ENCODE measurements around the gene TAF1L. TPM values are rescaled to one million over a fixed set of nuclear protein-coding genes. Genes with fewer than 3 reads are reported as not detected.

Gene TAF1L
- total RNA-seq (2021; ENCODE audit: unreplicated experiment) (not detected), Bru-seq, nascent RNA (percentile 10 among the genes with signal in this experiment), BruChase-seq, experiment 1, labeled RNA remaining after a 2-hour chase (percentile 15 among the genes with signal in this experiment), BruChase-seq, experiment 2, labeled RNA remaining after a 6-hour chase (percentile 21 among the genes with signal in this experiment)
- 0.06 TPM for polyA plus RNA-seq (2012; ENCODE audit: insufficient read length)
- long read RNA-seq = 0 reads

- Histone ChIP-seq H3K36me3 (ENCODE audit: control insufficient read depth, insufficient read depth, low read length) (no peaks in the 10 kb centered on the region), H3K4me3 (ENCODE audit: low read depth in 2 of 2, low read length in 2 of 2) (no peak within 1 kb of the TSS), H3K9me3 (ENCODE audit: control insufficient read depth, insufficient read depth, low read depth, low read length) (no peaks in the 10 kb centered on the region), H3K27me3 (ENCODE audit: control insufficient read depth, insufficient read depth, low read length) (0 out of 2 replicates have a peak, but pooled peaks cover 2% of the 10 kb centered on the region), H3K4me1 (ENCODE audit: control insufficient read depth, insufficient read depth, low read length) (no peaks in the 10 kb centered on the region), H3K27ac (ENCODE audit: low read length) (no peak within 1 kb of the TSS)
- ChIA-PET CTCF (no interaction called here), POLR2A (no interaction called here)
- in situ Hi-C loops (cut with HindIII; ENCODE audit: low pct_unique_long_range_greater_than_20kb, low sequenced_read_pairs) = no loop called here
- DNase-seq (ENCODE audit: low read depth, low spot score) = no peak
- intact Hi-C loops (cut with micrococcal nuclease; ENCODE audit: unreplicated experiment) = no loop called here
- no TSS peak for BruUV-seq (replicated peaks)
- no peak for ATAC-seq
- TF ChIP-seq CTCF (IDR thresholded peaks at IDR 0.05) = no peak
- no peak for TF ChIP-seq TCF7L2 (IDR thresholded peaks at IDR 0.05; ENCODE audit: low read depth, low read length)
- TF ChIP-seq POLR2AphosphoS5 (IDR thresholded peaks at IDR 0.05; ENCODE audit: low read depth, low read length) = no peak
- no peak for TF ChIP-seq SIN3A (IDR thresholded peaks at IDR 0.05; ENCODE audit: borderline replicate concordance, insufficient read depth, low read depth, low read length)
- TF ChIP-seq, protein P1, sequence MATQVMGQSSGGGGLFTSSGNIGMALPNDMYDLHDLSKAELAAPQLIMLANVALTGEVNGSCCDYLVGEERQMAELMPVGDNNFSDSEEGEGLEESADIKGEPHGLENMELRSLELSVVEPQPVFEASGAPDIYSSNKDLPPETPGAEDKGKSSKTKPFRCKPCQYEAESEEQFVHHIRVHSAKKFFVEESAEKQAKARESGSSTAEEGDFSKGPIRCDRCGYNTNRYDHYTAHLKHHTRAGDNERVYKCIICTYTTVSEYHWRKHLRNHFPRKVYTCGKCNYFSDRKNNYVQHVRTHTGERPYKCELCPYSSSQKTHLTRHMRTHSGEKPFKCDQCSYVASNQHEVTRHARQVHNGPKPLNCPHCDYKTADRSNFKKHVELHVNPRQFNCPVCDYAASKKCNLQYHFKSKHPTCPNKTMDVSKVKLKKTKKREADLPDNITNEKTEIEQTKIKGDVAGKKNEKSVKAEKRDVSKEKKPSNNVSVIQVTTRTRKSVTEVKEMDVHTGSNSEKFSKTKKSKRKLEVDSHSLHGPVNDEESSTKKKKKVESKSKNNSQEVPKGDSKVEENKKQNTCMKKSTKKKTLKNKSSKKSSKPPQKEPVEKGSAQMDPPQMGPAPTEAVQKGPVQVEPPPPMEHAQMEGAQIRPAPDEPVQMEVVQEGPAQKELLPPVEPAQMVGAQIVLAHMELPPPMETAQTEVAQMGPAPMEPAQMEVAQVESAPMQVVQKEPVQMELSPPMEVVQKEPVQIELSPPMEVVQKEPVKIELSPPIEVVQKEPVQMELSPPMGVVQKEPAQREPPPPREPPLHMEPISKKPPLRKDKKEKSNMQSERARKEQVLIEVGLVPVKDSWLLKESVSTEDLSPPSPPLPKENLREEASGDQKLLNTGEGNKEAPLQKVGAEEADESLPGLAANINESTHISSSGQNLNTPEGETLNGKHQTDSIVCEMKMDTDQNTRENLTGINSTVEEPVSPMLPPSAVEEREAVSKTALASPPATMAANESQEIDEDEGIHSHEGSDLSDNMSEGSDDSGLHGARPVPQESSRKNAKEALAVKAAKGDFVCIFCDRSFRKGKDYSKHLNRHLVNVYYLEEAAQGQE (IDR thresholded peaks at IDR 0.05; ENCODE audit: insufficient read depth in 1 of 2, low read depth in 2 of 2, low read length in 1 of 2) = no peak
Observed at GRCh38 chr9:32635362-32635761, at the start of gene TAF1L. Gene TAF1L (minus strand): TSS chr9:32635669. CDS start chr9:32635579, 90 bp downstream.

DNA sequence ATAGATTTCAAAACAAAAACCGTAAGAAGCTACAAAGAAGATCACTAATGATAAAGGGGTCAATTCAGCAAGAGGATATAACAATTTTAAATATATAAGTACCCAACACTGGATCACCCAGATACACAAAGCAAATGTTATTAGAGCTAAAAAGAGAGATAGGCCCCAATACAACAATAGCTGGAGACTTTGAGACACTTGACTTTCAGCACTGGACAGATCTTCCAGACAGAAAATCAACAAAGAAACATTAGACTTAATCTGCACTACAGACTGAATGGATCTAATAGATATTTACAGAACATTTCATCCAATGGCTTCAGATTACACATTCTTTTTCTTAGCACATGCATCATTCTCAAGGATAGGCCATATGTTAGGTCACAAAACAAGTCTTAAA, 46.3 kb upstream of the TAF1L start:
- CTCF ChIA-PET = no interaction called here

More for the DNA sequence above, 46.3 kb upstream of the TAF1L start:
- Histone ChIP-seq H3K27me3 (ENCODE audit: control insufficient read depth, insufficient read depth, low read length) (no peaks in the 10 kb centered on the region), H3K4me1 (ENCODE audit: control insufficient read depth, insufficient read depth, low read length) (no peaks in the 10 kb centered on the region), H3K36me3 (ENCODE audit: control insufficient read depth, insufficient read depth, low read length) (no peaks in the 10 kb centered on the region), H3K9me3 (ENCODE audit: control insufficient read depth, insufficient read depth, low read depth, low read length) (no peaks in the 10 kb centered on the region), H3K27ac (ENCODE audit: low read length) (no peak overlapping the region), H3K4me3 (ENCODE audit: low read depth in 2 of 2, low read length in 2 of 2) (no peak overlapping the region)
- intact Hi-C loops (cut with micrococcal nuclease; ENCODE audit: unreplicated experiment) = no loop called here
- DNase-seq (ENCODE audit: low read depth, low spot score) (no peak), ATAC-seq (no peak)
- TF ChIP-seq POLR2AphosphoS5 (IDR thresholded peaks at IDR 0.05; ENCODE audit: low read depth, low read length) (no peak), TCF7L2 (IDR thresholded peaks at IDR 0.05; ENCODE audit: low read depth, low read length) (no peak), CTCF (IDR thresholded peaks at IDR 0.05) (no peak), SIN3A (IDR thresholded peaks at IDR 0.05; ENCODE audit: borderline replicate concordance, insufficient read depth, low read depth, low read length) (no peak)
- TF ChIP-seq, protein P1 (IDR thresholded peaks at IDR 0.05; ENCODE audit: insufficient read depth in 1 of 2, low read depth in 2 of 2, low read length in 1 of 2) = peak in 1 of 2 experiments; percentile 40; a peak in 1 of 4 replicates
- POLR2A ChIA-PET = no interaction called here
- in situ Hi-C loops (cut with HindIII; ENCODE audit: low pct_unique_long_range_greater_than_20kb, low sequenced_read_pairs) = no loop called here
- BruUV-seq (replicated peaks) = no TSS peak

Measured in Panc1 (cell line).